ENCODE results near the gene CAPN5. TPM values are rescaled to one million over a fixed set of nuclear protein-coding genes. Genes with fewer than 3 reads are reported as not detected.

Gene CAPN5
- total RNA-seq, 1 donor from 2014 or later, result 7.8 TPM

GRCh38 chr11:77039491-77040400 lies 27.0 kb upstream of the CAPN5 start:
- H3K4me3 ChIP-seq (ENCODE audit: low read depth, low read length), result peak overlapping the region; percentile 6
- peak; percentile 54 for TF ChIP-seq CTCF (IDR thresholded peaks at IDR 0.05; ENCODE audit: insufficient read depth, low read length, poor library complexity, severe bottlenecking)
- H3K27me3 ChIP-seq (ENCODE audit: control insufficient read depth, insufficient read depth, low read length), result peaks cover 23% of the 10 kb centered on the region
- DNase-seq (ENCODE audit: low read depth), result no peak
- no peaks in the 10 kb centered on the region for H3K36me3 ChIP-seq (ENCODE audit: control insufficient read depth, insufficient read depth, low read length)

GRCh38 chr11:77040401-77040777 lies 26.4 kb upstream of the CAPN5 start:
- Histone ChIP-seq H3K27me3 (ENCODE audit: control insufficient read depth, insufficient read depth, low read length) (peaks cover 22% of the 10 kb centered on the region), H3K36me3 (ENCODE audit: control insufficient read depth, insufficient read depth, low read length) (no peaks in the 10 kb centered on the region), H3K4me3 (ENCODE audit: low read depth, low read length) (no peak overlapping the region)
- no peak for TF ChIP-seq CTCF (IDR thresholded peaks at IDR 0.05; ENCODE audit: insufficient read depth, low read length, poor library complexity, severe bottlenecking)
- DNase-seq (ENCODE audit: low read depth), result no peak

GRCh38 chr11:77040889-77041288 lies 25.9 kb upstream of the CAPN5 start:
- Histone ChIP-seq H3K4me3 (ENCODE audit: low read depth, low read length) (no peak overlapping the region), H3K36me3 (ENCODE audit: control insufficient read depth, insufficient read depth, low read length) (no peaks in the 10 kb centered on the region), H3K27me3 (ENCODE audit: control insufficient read depth, insufficient read depth, low read length) (peaks cover 23% of the 10 kb centered on the region)
- TF ChIP-seq CTCF (IDR thresholded peaks at IDR 0.05; ENCODE audit: insufficient read depth, low read length, poor library complexity, severe bottlenecking), result no peak
- DNase-seq (ENCODE audit: low read depth), result no peak

- Histone ChIP-seq H3K36me3 (ENCODE audit: control insufficient read depth, insufficient read depth, low read length) (no peaks in the 10 kb centered on the region), H3K27me3 (ENCODE audit: control insufficient read depth, insufficient read depth, low read length) (peaks cover 24% of the 10 kb centered on the region), H3K4me3 (ENCODE audit: low read depth, low read length) (no peak overlapping the region)
- TF ChIP-seq CTCF (IDR thresholded peaks at IDR 0.05; ENCODE audit: insufficient read depth, low read length, poor library complexity, severe bottlenecking), result no peak
- DNase-seq (ENCODE audit: low read depth), result no peak
Observed at GRCh38 chr11:77042111-77042726, 24.6 kb upstream of the CAPN5 start.

- H3K36me3 ChIP-seq (ENCODE audit: control insufficient read depth, insufficient read depth, low read length), result no peaks in the 10 kb centered on the region
- H3K4me3 ChIP-seq (ENCODE audit: low read depth, low read length), result no peak overlapping the region
- peaks cover 17% of the 10 kb centered on the region for H3K27me3 ChIP-seq (ENCODE audit: control insufficient read depth, insufficient read depth, low read length)
- DNase-seq (ENCODE audit: low read depth), result no peak
- no peak for TF ChIP-seq CTCF (IDR thresholded peaks at IDR 0.05; ENCODE audit: insufficient read depth, low read length, poor library complexity, severe bottlenecking)
Observed at GRCh38 chr11:77044356-77044755, 22.4 kb upstream of the CAPN5 start.
